CD4-positive, alpha-beta T cell treated with Interferon gamma for 1 hour (primary cell): Measurements from ENCODE around the gene MYO7B.
A peak's percentile ranks its signal among the peaks of the same experiment; 100 is the strongest.

ENCODE experiments used
- DNase-seq: peaks from one replicate; pipeline ENCODE4 v3.0.0-alpha.2; 2020

The MYO7B gene

DNA sequence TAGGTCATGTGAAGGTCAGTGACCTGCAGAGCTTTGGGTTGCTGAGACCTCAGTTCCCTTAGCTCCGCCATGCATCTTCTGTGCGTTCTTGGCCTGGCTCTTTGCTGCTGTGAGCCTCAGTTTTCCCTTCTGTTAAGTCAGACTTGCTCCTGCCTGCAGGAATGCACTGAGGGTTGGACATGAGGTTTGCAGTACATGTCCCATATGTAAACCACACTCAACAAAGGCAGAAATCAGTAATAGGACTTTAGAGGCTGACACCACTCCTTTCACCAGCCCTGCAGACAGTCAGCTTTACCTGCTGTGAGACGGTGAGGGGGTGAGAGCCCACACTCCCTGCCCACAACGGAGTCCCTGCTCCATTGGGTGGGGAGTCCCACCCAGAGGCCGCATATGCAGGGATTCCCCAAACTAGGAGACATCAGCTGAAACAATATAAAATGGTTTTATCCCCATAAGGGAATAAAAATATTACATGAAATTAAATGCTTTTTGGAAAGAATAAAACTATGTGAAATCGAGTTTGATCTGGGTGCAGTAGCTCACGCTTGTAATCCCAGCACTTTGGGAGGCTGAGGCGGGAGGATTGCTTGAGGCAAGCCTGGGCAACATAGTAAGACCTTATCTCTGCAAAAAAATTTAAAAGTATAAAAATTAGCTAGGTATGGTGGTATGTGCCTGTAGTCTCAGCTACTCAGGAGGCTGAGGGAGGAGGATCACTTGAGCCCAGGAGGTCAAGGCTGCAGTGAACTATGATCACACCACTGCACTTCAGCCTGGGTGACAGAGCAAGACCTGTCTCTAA, 55.1 kb downstream of the MYO7B start:
- no peak for DNase-seq

DNA sequence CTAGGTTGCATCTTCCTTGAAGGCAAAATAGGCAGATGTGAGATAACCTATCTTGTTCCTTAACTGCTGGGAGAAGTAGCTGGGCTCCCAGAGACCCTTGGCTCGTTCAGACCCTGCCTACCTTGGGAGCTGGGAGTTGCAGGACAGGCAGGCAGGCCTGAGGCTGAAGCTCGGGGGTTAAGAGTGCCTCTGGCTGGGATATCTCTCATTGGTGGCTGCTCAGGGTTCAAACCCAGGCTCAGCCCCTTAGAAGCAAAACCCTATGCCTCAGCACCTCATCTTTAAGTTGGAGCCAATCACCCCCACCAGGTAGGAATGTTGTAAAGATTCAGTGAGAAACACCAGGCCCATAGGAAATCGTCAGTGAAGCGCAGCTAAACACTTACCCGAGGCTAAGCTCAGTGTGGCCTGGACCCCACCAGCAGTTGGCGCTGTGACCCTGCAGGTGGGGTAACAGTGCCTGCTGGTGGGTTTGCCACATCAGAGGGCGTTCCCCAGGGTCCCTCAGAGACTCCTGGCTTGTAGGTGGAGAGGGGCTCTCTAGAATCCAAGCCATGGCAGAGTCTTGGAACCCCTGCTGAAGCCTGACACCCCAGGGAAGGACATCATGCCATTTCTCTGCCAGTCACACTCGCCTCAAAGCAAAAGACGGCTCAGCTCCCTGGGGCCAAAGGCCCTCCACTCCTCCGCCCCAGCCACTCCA, 55.9 kb downstream of the MYO7B start:
- peak; percentile 69 for DNase-seq

DNA sequence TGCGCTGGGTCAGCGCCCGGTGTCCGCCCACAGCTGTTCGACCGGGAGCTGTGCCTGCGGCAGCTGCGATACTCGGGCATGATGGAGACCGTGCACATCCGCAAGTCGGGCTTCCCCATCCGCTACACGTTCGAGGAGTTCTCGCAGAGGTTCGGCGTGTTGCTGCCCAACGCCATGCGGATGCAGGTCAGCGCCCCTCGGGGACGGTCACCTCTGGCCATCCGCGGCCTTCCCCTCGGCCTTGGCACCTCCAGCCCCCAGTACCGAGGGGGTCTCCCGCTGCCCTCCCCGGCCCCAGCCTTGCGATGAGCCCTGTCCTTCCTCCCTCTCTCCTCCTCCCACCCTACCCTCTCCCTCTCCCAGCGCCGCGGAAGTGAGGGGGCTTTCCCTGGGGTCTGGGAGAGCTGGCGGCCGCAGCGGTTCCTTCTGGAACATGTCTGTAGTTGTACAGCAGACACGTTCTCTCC, 57.3 kb downstream of the MYO7B start:
- DNase-seq = no peak

DNA sequence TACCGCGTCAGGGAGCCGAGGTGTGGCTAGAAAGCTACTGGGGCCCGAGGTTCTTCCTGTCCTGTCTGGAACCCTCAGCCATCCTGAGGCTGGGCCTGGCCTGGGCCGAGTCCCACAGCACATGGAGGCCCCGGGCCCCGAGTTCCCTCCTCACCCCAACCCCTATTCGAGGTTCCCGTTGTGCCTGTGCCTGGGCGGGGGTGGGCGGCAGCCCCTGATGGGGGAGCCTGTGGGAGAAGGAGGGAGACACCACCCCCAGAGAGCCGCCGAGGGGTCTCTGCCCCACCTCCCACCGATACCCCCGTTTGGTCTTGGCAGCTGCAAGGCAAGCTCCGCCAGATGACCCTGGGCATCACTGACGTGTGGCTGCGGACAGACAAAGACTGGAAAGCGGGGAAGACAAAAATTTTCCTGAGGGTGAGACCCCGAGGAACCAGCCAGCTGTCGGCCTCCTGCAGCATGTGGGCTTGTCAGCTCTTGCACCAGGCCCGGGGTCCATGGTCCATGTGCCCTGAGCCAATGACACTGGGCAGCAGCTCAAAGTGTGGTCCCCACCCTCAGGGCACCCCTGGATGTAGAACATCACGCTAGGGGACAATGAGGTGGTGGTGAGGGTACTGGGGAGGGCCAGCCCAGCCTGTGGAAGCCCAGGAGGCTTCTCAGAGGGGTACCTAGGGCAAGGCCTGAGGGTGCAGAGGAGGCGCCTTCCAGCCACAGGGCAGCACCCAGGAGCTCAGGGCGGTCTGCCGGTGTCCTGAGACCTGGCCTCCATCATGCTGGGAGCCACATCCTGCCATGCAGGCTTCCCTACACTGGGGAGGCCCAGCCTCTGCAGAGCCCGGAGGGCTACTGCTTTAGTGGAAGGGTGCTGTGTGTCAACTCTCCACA, 58.0 kb downstream of the MYO7B start:
- DNase-seq = no peak

DNA sequence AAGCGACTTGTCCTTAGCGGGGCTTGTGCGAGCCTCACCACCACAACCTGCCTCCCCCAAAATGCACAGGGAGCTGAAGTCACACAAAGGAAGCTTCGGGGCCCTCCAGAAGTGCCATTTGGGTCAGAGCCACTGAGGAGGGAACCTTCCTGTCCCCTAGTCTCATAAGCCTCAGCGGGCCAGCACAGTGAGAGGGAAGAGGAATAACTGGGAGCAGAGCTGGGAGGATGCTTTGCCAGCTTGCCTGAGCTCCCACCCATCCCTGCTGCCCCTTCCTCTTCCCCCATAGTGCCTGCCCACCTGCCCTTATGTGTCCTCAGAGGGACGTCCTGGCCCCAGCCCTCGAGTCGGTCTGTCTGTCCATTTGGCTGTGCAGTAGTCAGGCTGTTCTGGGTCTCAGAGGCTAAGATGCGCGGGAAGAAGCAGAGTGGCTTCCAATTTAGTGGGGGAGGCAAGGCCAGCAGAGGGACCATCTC, 58.7 kb downstream of the MYO7B start:
- DNase-seq = no peak

DNA sequence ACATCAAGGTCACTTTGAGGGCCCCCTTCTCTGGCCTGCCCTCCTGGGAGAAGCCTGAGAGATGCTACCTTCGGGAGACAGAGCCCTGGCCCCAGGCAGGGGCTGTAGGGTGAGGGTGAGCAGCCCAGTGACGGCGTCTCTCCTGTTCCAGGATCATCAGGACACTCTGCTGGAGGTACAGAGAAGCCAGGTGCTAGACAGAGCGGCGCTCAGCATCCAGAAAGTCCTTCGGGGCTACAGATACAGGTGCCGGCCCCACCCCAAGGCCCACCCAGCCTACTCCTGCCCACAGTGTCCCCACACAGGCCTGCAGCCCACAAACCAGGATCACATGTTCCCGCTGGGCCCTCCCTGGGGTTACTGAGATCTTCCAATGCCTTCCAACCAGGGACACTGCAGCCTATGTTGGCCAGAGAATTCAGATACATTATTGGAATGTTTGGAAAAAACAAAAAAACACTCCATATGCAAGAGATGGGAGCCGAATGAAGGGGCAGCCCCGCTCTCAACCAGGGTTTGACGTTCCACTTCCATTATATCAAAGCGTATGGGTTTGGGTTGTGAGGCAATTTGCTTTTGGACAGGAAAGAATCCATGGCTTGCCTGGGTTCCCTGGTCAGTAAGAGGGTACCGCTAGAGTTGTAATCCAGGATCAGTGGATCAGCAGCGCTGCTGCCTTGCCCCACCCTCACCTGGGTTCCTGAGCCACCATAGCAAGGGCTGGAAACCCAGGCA, 61.0 kb downstream of the MYO7B start:
- DNase-seq = no peak

DNA sequence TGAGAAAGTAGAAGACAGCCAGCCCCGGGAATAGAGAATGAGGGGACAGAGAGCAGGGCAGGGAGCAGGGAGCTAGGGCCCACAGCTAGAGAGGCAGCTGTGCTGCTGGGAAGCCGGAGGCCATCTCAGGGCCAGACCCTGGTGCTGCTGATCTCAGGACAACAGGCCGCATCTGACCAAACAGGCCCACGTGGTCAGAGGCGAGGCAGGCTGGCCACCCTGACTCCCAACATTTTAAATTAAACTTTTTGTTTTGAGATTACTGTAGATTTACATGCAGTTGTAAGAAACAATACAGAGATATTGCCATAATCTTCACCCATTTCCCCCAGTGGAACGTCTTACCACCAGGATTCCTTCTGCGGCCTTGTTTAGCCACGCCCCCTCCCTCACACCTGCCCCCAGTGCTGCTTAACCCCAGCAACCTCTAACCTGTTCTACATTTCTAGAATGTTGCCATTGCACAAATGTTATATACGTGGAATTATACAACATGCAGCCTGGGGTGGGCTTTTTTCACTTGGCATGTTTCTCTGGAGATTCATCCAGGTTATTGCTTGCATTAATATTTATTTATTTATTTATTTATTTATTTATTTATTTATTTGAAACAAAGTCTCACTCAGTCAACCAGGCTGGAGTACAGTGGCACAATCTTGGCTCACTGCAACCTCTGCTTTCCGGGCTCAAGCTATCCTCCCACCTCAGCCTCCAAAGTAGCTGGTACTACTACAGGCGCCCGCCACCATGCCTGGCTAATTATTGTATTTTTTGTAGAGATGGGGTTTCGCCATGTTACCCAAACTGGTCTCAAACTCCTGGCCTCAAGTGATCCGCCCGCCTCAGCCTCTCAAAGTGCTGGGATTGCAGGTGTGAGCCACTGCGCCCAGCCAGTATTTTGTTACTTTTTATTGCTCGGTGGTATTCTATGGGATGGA, 61.8 kb downstream of the MYO7B start:
- DNase-seq = no peak

DNA sequence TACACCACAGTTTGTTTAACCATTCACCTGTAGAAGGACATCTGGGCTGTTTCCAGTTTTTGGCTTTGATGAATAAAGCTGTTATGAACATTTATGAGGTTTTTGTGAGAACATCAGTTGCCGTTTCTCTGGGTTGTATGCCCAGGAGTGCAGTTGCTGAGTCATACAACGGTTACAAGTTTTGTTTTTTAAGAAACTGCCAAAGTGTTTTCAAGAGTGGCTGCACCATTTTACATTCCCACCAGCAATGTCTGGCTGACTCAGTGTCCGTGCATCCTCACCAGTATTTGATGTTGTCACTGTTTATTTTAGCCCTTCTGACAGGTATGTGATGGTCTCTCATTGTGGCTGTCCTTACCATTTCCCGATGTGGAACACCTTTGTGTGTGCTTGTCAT, 62.5 kb downstream of the MYO7B start:
- DNase-seq = no peak

DNA sequence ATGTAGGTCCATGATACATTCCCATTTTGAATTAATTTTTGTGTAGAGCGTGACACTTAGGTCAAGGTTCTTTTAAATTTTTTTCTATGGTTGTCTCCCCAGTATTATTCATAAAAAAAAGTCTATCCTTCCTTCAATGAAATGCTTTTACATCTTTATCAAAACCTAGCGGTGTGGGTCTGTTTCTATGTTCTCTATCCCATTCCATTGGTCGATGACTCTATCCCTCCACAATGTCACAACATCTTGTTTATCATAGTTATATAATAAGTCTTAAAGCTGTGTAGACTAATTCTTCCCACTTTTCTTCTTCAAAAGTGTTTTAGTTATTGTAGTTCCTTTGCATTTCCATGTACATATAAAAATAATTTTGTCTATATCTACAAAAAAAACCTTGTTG, 63.2 kb downstream of the MYO7B start:
- DNase-seq = no peak

DNA sequence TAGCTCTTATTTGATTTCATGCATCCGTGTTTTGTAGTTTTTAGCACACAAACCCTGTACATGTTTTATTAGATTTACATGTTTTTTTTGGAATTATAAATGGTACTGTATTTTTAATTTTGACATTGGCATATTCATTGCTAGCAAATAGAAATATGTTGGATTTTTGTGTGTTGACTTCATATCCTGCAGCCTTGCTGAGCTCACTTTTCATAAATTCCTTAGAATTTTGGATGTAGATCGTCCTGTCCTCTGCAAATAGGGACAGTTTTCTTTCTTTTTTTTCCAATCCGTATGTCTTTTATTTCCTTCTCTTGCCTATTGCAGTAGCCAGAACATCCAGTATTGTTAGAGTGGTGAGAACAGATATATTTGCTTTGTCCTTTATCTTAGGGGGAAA, 63.7 kb downstream of the MYO7B start:
- no peak for DNase-seq

DNA sequence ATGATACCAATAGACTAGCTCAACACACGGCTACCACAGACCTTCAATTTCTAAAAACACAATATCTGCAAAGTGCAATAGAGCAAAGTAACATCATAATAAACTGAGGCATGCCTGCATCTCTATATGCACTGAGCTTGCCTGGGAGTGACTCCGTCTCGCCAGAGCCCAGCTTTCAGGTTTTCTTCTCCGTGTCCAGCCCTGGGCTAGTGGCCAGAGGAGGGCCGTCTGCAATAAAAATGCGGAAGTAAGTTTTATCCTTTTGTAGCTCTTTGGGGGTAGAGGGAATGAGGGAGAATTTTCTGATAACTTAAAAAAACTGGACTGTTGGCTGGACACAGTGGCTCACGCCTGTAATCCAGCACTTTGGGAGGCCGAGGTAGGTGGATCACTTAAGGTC, 69.5 kb downstream of the MYO7B start:
- DNase-seq = no peak

DNA sequence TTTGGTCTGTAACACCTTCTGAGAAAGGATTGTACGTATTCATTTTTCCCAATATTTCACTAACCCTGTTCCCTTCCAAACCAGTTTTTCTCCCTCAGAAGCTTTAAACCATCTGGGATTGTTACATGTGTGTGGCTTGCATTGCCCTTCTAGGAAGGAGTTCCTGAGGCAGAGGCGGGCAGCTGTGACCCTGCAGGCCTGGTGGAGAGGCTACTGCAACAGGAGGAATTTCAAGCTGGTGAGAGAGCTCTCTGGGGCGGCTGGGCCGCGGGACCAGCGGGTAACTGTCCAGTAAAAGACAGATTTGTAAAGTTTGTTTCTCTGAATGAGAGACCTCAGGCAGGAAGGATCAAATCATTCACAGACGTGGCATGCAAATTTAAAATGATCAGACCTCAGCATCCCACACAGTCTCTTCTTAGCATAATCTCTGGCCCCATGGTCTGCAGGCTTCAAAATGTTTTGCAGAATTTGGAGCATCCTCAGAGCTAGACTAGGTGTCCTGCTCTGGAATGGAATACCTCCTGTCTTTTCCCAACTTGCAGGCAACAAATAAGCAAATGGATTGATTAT, 70.3 kb downstream of the MYO7B start:
- no peak for DNase-seq

DNA sequence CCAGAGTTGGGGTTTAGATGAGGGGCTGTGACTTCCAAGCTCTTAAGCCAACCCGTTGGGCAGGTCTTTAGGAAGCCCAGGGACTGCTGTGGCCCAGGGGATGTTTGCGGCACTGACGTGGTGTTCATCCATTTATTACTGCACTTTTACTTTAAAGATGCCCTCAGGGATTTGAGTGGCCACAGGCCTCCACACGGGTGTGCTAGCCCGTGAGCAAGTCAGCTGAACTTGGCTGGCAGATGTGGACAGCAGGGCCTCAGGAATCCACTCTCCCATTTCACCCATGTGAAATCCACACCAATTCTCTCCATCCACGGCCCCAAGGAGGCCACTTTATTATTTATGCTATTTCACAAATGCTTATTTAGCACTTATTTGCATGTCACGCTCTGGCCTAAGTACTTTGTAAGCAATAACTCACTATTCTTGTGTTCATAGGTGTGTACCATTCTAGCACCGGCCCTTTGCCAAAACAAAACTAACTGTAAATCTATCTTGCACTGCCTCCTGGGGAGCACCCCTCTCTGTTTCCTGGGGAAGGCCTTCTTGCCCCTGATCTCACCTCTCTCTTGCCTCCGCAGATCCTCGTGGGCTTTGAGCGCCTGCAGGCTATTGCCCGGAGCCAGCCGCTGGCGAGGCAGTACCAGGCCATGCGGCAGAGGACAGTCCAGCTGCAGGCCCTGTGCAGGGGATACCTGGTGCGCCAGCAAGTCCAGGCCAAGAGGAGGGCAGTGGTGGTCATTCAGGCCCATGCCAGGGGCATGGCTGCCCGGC, 71.3 kb downstream of the MYO7B start:
- DNase-seq = no peak

DNA sequence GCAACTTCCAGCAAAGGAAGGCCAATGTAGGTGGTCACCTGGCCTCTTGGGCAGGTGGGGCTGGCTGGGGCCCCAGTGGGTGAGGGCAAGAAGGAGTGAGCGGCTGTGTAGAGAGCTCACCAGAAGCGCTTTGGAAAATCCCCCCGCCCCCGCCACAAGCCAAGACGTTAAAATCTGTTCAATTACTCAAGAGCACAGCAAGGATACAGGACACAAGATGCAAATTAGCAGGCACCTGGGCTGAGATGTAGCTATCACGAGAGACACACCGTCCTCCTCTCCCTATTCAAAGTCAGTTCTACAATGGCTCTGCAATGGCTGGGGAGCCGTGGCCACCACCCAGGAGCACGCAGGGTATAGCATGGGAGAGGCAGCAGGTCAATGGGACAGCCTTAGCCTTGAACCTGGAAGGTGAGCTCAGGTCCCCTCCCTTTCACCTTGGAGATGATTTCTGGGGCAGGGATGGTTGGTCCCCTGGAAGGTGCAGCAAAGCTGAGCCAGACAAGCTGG, 72.0 kb downstream of the MYO7B start:
- DNase-seq = no peak

DNA sequence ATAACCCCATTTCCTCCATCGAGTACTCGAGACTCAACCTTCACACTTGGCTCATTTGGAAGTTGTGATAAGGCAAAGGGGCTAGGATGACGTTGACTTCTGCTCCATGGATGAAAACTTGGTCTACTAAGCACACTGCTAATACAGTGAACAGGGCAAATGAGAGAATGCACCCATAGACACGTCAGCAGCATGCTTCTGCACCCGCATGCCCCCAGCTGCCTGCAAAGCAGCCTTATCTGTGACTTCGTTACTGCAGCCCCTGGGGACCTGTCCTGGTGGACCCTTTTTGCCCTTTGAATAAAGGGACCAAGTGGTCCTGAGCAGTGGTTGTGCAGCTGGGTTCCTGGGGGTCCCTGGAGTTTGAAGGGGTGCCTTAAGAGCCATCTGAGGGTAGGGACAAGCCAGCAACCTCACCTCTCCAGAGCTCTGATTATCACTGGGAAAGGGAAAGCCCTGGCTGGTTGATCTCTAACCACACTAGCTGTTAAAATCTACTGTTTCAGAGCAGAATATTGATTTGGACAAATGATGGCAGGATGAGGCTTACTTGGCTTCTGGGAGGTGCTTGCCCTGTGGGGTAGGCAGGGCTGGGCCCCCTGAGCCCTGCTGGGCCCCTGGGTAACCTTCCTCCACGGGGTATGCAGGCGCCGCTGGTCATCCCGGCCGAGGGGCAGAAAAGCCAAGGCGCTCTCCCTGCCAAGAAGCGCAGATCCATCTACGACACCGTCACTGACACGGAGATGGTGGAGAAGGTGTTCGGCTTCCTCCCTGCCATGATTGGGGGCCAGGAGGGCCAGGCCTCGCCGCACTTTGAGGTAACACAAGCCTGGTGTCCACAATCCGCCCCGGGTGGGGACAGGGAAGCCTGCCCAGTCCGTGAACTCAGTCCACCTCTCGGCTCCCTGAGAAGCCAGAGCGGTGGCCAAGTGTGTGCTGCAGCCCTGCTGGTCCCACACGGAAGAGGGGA, 72.9 kb downstream of the MYO7B start:
- DNase-seq = no peak

DNA sequence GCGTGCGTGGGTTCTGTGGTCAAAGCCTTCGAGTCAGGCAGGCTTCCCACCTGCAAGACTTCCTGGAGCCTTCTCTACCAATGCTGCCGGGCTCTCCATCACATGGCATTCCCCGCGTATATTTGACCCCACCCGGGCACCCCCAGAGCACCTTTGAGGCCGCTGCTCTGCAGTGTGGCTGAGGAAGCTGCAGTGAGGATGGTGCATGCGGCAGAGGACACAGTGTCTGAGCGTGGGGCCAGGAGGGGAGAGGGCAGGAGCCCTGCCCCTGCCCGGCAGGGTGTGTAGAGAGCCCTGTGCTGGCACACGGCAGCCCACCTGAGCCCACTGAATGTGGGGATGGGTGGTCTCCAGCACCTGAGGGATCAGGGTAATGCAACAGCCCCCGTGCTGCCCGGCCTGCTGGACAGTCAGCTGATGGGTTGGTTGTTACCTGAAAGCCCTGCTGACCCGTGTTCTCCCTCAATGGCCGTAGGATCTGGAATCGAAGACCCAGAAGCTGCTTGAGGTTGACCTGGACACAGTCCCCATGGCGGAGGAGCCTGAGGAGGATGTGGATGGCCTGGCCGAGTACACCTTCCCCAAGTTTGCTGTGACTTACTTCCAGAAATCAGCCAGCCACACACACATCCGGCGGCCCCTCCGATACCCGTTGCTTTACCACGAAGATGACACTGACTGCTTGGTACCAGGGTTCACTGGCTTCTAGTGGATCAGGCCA, 73.7 kb downstream of the MYO7B start:
- no peak for DNase-seq

DNA sequence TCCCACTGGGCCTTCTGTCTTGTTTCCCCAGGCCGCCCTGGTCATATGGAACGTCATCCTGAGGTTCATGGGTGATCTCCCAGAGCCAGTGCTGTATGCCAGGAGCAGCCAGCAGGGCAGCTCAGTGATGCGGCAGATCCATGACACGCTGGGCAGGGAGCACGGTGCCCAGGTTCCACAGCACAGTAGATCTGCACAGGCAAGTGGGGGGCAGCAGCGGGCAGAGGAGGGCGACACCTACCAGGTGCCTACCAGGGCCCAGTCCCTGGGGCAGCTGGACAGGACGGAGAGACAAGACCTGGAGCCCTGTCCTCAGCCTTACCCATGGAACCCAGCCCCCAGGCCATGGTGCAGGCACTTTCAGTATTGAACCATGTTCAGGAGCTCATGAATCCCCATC, 74.3 kb downstream of the MYO7B start:
- DNase-seq = no peak

DNA sequence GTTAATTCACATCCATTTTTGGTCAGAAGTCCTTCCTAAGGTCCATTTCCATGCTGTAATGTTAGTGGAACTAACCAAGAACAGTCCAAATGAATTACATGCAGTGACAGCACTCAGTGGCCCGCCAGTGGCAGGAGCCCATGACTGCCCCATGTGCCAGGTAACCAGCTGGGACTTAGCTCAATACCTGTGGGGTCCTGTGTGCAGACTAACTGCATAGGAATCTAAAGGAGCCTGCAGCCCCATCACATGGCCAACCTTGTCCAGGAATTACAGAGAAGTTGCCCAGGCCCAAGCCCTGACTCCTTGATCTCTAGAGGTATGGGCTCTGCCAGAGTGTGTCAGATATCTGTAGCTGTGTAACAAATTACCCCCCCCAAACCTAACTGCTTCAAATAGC, 75.1 kb downstream of the MYO7B start:
- DNase-seq = no peak
